COLO668 (cell line): ENCODE results near the gene ERBB4.

Experiments used
- DNase-seq: peaks from one replicate; lab custom pipeline; 2025; ENCODE audit not compliant: unreplicated experiment; lab: John Stamatoyannopoulos, UW

ERBB4 gene

GRCh38 chr2:211864328-211864727 lies 674.3 kb downstream of the ERBB4 start:
- no peak for DNase-seq

- no peak for DNase-seq
Measured at GRCh38 chr2:211860224-211860623, 678.4 kb downstream of the ERBB4 start.

- no peak for DNase-seq
Measured at GRCh38 chr2:211854832-211855231, 683.8 kb downstream of the ERBB4 start.

- DNase-seq = no peak
Measured at GRCh38 chr2:211846714-211847113, 691.9 kb downstream of the ERBB4 start.

GRCh38 chr2:211846036-211846400 lies 692.6 kb downstream of the ERBB4 start:
- DNase-seq = no peak

GRCh38 chr2:211845338-211846035 lies 693.1 kb downstream of the ERBB4 start:
- DNase-seq = no peak

DNA sequence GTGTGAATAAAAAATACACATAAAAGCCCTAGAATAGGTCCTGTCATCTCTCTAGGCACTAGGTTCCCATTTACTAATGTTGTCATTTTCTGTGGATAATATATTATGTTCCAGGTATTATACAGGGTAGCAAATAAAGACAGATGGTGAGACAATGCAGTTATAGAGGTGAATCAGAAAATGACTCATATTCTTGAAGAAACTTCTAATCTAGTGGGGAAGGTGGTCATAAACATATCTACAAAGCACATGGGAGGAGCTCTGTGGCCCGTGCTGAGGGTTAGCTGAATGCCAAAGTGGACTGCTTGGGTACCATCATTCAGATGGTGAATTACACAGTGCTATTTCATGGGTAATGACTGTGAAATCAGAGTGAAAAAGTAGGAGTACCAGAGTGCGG lies 700.9 kb downstream of the ERBB4 start:
- DNase-seq = no peak

DNA sequence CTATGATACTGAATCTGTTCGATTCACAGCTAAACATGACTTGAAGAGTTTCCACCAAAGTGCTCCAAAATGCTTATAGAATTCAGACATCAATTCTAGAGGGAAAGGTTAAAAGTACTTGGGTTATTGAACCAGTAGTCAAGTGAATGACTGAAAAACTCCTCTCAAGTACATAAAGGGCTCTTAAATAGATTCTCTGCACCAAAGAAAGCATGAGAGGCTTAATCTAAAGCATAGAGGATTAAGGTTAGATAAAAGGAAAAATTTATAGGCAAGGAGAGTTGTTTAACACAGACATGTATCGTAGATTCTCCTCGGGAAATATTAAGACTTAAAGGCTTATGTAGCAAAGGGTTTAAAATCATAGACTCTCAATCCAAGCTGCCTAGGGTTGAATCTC lies 701.4 kb downstream of the ERBB4 start:
- no peak for DNase-seq

DNA sequence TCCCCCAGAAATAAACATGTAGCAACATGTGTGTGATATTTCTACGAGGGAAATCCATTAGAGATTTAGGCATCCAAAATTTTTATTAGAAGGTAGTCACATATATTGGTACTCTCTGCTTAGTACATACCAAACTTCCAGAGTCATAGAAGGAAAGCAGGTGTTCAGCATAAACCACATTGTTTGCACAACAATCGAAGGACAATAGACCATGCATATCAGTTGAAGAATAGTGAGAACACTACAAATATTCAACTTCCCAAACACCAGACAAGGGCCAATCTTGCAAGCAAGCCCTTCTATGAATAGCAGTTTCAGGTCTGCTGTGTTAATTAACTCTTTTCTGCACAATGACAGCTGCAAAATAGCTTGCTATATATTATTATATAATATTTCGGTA lies 702.2 kb downstream of the ERBB4 start:
- DNase-seq = peak; percentile 14

DNA sequence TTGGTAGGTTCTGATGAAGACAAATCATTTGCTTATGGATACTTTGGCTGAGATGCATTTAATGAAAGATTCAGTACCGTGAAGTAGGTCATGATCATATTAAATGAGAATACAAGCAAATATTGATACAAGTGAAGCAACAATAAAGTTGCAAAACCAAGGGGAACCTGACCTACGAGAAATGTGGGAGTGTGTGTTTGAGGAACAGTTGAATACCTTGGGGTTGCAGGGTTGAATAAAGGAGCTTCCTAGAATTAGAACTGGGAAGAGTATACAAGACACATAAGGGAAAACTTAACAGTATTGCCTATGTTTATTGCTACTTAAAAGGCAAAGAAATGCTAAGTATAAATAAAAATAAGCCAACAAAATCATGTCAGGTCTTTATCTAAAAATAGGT lies 702.9 kb downstream of the ERBB4 start:
- DNase-seq = no peak

DNA sequence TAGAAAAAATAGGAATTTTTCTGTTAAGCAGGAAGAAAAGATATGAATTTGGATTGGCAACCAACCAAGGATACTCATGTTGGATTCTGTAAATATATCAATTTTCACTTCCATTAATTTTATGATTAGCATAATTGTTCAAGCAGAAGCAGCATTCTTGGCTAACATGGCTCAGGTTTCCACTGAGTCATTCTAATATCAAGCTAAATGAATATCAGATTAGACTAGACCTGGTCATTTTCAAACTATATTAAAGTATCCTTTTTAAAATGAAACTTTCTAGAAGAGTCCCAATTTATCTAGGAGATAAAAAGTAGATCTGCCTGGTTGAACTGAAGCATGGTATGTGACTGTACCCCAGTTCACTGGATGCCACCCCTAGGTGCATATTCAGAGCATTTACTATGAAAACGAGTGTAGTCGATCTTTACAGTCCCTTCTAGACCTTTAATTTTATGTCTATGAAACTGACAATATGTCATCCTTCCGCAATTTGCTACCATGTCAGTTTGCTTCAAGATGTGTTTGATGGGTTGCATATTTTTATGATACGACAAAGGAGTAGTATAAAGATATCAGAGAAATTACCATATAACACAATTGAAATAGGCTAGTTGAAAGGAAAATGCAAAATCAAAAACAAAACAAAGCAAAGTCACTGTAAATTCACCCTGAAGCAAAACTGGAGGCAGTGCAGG lies 704.9 kb downstream of the ERBB4 start:
- no peak for DNase-seq

- no peak for DNase-seq
Measured at GRCh38 chr2:211829725-211830124, 708.9 kb downstream of the ERBB4 start.

GRCh38 chr2:211823886-211824479 lies 714.6 kb downstream of the ERBB4 start:
- no peak for DNase-seq

DNA sequence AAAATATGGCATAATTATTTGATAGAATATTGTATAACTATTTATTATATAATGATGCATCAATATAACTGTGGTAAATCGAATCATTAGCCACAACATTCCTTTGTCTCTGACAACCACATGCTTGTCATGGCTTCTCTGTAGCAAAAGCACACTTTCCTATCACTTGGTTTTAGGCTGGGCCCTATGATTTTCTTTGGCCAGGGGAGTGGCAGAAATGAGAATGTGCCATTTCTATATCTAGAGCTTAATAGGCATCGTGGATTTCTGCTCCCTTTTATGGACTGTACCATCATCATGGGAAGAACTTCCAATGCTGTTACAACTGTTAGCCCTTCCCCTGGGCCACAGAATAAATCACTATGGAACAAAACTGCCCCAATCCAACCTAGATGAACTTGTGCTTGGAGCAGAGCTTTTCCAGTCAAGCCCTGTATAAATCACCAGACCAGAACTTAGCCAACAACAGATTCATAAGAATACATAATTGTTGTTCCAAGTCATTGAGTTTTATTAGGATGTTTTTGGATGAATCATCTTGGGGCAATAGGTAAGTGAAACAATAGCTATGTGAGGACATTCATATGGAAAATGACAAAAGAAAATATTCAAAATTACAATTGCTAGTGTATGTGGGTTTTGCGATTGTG lies 715.8 kb downstream of the ERBB4 start:
- no peak for DNase-seq

GRCh38 chr2:211816754-211817153 lies 721.8 kb downstream of the ERBB4 start:
- DNase-seq = no peak

- DNase-seq = no peak
Measured at GRCh38 chr2:211812587-211812986, 726.0 kb downstream of the ERBB4 start.

- DNase-seq = no peak
Measured at GRCh38 chr2:211802666-211803065, 735.9 kb downstream of the ERBB4 start.

DNA sequence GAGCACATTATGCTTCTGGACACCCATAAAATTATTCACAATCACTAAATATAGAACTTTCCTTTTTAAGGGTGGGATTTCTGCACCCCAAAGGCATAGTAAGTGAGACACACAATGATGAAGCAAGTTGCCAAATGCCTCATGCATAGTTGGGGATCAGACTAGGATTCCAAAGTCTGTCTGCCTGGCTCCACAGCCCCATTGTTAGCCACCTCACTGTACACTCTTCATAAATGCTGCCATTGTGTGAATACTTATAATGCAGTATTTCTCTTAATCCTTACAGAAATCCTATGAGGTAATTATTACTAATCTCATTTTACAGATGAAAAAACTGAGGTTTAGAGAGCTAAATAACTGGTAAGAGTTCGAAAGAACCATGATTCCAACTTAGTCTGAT lies 738.6 kb downstream of the ERBB4 start:
- DNase-seq = no peak

GRCh38 chr2:211798868-211799267 lies 739.7 kb downstream of the ERBB4 start:
- DNase-seq = no peak

DNA sequence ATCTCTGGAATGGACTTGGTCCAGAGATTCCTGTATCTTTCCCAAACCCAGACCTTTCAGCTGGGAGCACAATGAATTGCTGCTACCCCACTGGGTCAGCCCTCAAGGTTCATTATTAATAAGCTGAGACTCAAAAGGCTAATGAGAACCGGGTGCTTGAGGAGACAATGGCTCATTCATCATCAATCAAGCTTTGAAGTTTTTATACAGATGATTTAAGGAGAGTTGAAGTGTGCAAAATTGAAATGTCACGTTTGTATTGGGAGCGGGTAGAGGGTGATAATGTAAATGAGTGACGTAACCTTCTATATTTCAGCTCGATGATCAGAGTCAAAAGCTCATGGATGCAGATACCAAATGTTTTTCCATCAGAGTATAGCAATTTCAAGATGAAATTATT lies 744.9 kb downstream of the ERBB4 start:
- no peak for DNase-seq

DNA sequence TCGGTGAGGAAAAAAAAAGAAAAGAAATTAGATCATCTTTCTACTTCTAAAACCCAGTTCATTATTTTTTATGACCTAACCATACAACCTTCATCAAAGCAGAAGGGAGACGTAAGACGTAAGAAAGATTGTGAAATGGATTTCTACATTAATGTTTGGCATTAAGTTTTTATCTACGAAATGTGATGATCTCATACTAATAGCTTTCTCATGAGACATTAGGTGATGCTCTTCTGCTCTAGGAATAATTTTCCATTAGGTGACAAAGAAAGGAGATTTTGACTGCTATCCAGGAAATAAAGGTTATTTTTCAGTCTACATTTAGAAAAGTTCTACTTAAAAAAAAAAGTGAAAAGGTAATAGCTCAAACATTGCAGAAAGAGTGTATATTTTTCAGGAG lies 748.6 kb downstream of the ERBB4 start:
- DNase-seq = no peak

DNA sequence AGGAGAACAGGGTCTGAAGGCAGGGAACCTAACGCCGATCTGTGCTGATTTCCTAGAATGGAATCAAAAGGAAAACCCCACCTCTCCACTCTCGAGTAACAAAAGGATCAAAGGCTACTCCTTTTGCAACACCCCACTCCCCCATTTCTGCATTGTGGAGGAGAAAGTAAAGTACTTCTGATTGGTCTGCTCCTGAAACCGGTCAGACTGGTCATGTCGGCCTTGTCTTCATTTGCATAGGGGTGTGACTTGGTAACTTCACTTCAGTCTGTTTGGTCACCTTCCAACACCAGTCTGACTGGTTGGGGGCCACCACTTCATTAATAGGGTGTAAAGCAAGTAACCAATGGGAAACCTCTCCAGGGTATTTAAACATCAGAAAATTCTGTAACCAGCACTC lies 771.9 kb downstream of the ERBB4 start:
- no peak for DNase-seq
